Thyroid gland (tissue), 4 donors: Measurements from ENCODE around the gene USP49. TPM values are rescaled to one million over a fixed set of nuclear protein-coding genes. Genes with fewer than 3 reads are reported as not detected.

Source experiments
- DNase-seq, 2 donors: peaks; one replicate each; pipeline ENCODE4 v3.0.0-alpha.2; 2019
- H3K27ac ChIP-seq, 3 donors: fragments of 200-600 bp; sonication (generic); 1 replicate in 2 of 3; 2 replicates in 1 of 3; pipeline ENCODE4 v1.5.1; 2016 to 2019; ENCODE audit warnings: mild to moderate bottlenecking in 1 of 3, moderate library complexity in 1 of 3
- H3K27me3 ChIP-seq: fragments of 200-600 bp; sonication (generic); one replicate; pipeline ENCODE4 v1.5.1; 2019
- H3K36me3 ChIP-seq, 2 donors: fragments of 200-600 bp; sonication (generic); one replicate each; pipeline ENCODE4 v1.5.1; 2016 to 2019
- H3K4me1 ChIP-seq, 2 donors: fragments of 200-600 bp; sonication (generic); one replicate each; pipeline ENCODE4 v1.5.1; 2017 to 2019
- H3K4me3 ChIP-seq, 3 donors: fragments of 200-600 bp; sonication (generic); replicated peaks in 1 of 3; 1 replicate in 2 of 3; 2 replicates in 1 of 3; pipeline ENCODE4 v1.5.1; 2016; ENCODE audit warnings: mild to moderate bottlenecking in 1 of 3
- H3K9me3 ChIP-seq: fragments of 200-600 bp; sonication (generic); one replicate; pipeline ENCODE4 v1.5.1; 2017
- CTCF ChIP-seq, 6 experiments: fragments of 200-600 bp in 3 of 6; fragments of 450-650 bp in 3 of 6; sonication (generic) in 3 of 6; IDR thresholded peaks; one replicate each; pipeline ENCODE4 v1.5.1; 2016 to 2019; ENCODE audit warnings: antibody characterized with exemption in 6 of 6, mild to moderate bottlenecking in 2 of 6, inconsistent platforms in 1 of 6, moderate library complexity in 1 of 6
- POLR2A ChIP-seq, 2 donors: fragments of 450-650 bp; IDR thresholded peaks; one replicate each; pipeline ENCODE4 v1.6.1; 2017; ENCODE audit warnings: antibody characterized with exemption in 2 of 2, mild to moderate bottlenecking in 2 of 2, moderate library complexity in 1 of 2
- WGBS, 2 donors: methylation state at CpG; one replicate each; pipeline ENCODE4 v1.1.5; 2017; 5-methylcytosine and 5-hydroxymethylcytosine counted together
- intact Hi-C: fragments of 100-400 bp; cut with DNase I; formaldehyde crosslinking; loops from one replicate; pipeline ENCODE4 v1.15.1; 2023
- total RNA-seq, 4 donors: library from RNA; depleted of rRNA; stranded (reverse); fragments of >200 nt; gene quantifications; one replicate each; pipeline ENCODE4 v1.2.3, GENCODE V29; 2016

USP49 gene
- total RNA-seq, 4 donors from 2014 or later, result 9.8 to 17.5 (median 13.8) TPM

GRCh38 chr6:41929924-41930323 is 34.7 kb upstream of the USP49 start:
- no peak overlapping the region for H3K27ac ChIP-seq
- intact Hi-C loops, result no loop called here
- WGBS, 2 donors, result 90 to 91% methylated on average over 6 of the region's 6 CpGs
- TF ChIP-seq POLR2A (IDR thresholded peaks at IDR 0.05), result no peak
- TF ChIP-seq CTCF (IDR thresholded peaks at IDR 0.05), result no peak
- peaks cover 48 to 64% of the 10 kb centered on the region in 2 donors for H3K36me3 ChIP-seq
- H3K9me3 ChIP-seq, result no peaks in the 10 kb centered on the region
- no peak overlapping the region for H3K4me3 ChIP-seq
- no peak for DNase-seq
- H3K4me1 ChIP-seq, result no peaks in the 10 kb centered on the region
- no peaks in the 10 kb centered on the region for H3K27me3 ChIP-seq

GRCh38 chr6:41927253-41927652 is 32.1 kb upstream of the USP49 start:
- intact Hi-C loops, result no loop called here
- H3K27ac ChIP-seq, result no peak overlapping the region
- H3K9me3 ChIP-seq, result no peaks in the 10 kb centered on the region
- H3K4me3 ChIP-seq, result no peak overlapping the region
- H3K4me1 ChIP-seq, result peaks cover 4 to 7% of the 10 kb centered on the region in 2 donors
- no peak for TF ChIP-seq POLR2A (IDR thresholded peaks at IDR 0.05)
- no peak for TF ChIP-seq CTCF (IDR thresholded peaks at IDR 0.05)
- WGBS, 2 donors, result 94 to 98% methylated on average over 6 of the region's 6 CpGs
- no peaks in the 10 kb centered on the region for H3K27me3 ChIP-seq
- no peak for DNase-seq
- H3K36me3 ChIP-seq, result peaks cover 30 to 46% of the 10 kb centered on the region in 2 donors

GRCh38 chr6:41922154-41922553 is 27.0 kb upstream of the USP49 start:
- H3K36me3 ChIP-seq, result peaks cover under 1 to 1% of the 10 kb centered on the region in 2 donors
- no peak for DNase-seq
- intact Hi-C loops, result loop anchor here (5.0 kb wide), 3 partner anchors 120 to 295 kb away; partner anchors contain the start of genes MRPS10 and TOMM6
- H3K4me1 ChIP-seq, result peaks cover 14 to 23% of the 10 kb centered on the region in 2 donors
- no peak overlapping the region for H3K27ac ChIP-seq
- no peaks in the 10 kb centered on the region for H3K9me3 ChIP-seq
- TF ChIP-seq POLR2A (IDR thresholded peaks at IDR 0.05) (no peak), CTCF (IDR thresholded peaks at IDR 0.05) (no peak)
- peak overlapping the region in 2 of 3 donors; percentile 70 to 85 for H3K4me3 ChIP-seq
- 7 to 10% methylated on average over 7 of the region's 7 CpGs for WGBS, 2 donors
- H3K27me3 ChIP-seq, result no peaks in the 10 kb centered on the region

- TF ChIP-seq CTCF (IDR thresholded peaks at IDR 0.05) (no peak), POLR2A (IDR thresholded peaks at IDR 0.05) (no peak)
- peak overlapping the region in 2 of 3 donors; percentile 96 to 97 for H3K27ac ChIP-seq
- WGBS, 2 donors, result 0 to 2% methylated on average over 19 to 20 of the region's 20 CpGs
Measured at GRCh38 chr6:41921712-41921998, 26.5 kb upstream of the USP49 start.

GRCh38 chr6:41920921-41921711 is 25.9 kb upstream of the USP49 start, which contains the start of the genes BYSL and MED20:
TSS of gene BYSL (plus strand) at chr6:41921499. CDS start at chr6:41921563, 64 bp downstream.
TSS of gene MED20 (minus strand) at chr6:41921139. CDS start at chr6:41921018, 121 bp downstream.
- Histone ChIP-seq H3K4me1 (peaks cover 14 to 23% of the 10 kb centered on the region in 2 donors), H3K9me3 (no peaks in the 10 kb centered on the region), H3K27me3 (no peaks in the 10 kb centered on the region), H3K36me3 (peaks cover 4 to 6% of the 10 kb centered on the region in 2 donors), H3K27ac (peak within 1 kb of the TSS; percentile 95 to 97 (median 96)), H3K4me3 (peak within 1 kb of the TSS; percentile 13 to 85 (median 70))
- peak in 1 of 2 donors; percentile 72 for TF ChIP-seq POLR2A (IDR thresholded peaks at IDR 0.05)
- TF ChIP-seq CTCF (IDR thresholded peaks at IDR 0.05), result peak; percentile 87 to 98 (median 97)
- DNase-seq, result peak; percentile 92 to 93
- 0 to 1% methylated on average over 42 to 43 of the region's 55 CpGs for WGBS, 2 donors
- intact Hi-C loops, result loop anchor here (5.0 kb wide), 3 partner anchors 121 to 296 kb away; partner anchors contain the start of genes MRPS10 and TOMM6

More at GRCh38 chr6:41921712-41921998, 26.5 kb upstream of the USP49 start:
- H3K4me1 ChIP-seq, result peaks cover 14 to 23% of the 10 kb centered on the region in 2 donors
- H3K9me3 ChIP-seq, result no peaks in the 10 kb centered on the region
- peak overlapping the region; percentile 13 to 85 (median 70) for H3K4me3 ChIP-seq
- no peak for DNase-seq
- intact Hi-C loops, result loop anchor here (5.0 kb wide), 3 partner anchors 121 to 296 kb away; partner anchors contain the start of genes MRPS10 and TOMM6
- peaks cover 0 to under 1% of the 10 kb centered on the region in 2 donors for H3K36me3 ChIP-seq
- no peaks in the 10 kb centered on the region for H3K27me3 ChIP-seq
